ENCODE data around the gene SCARB1. TPM values are rescaled to one million over a fixed set of nuclear protein-coding genes. Genes with fewer than 3 reads are reported as not detected.

SCARB1 gene
- total RNA-seq, 1 experiment from 2014 or later: 106 TPM

DNA sequence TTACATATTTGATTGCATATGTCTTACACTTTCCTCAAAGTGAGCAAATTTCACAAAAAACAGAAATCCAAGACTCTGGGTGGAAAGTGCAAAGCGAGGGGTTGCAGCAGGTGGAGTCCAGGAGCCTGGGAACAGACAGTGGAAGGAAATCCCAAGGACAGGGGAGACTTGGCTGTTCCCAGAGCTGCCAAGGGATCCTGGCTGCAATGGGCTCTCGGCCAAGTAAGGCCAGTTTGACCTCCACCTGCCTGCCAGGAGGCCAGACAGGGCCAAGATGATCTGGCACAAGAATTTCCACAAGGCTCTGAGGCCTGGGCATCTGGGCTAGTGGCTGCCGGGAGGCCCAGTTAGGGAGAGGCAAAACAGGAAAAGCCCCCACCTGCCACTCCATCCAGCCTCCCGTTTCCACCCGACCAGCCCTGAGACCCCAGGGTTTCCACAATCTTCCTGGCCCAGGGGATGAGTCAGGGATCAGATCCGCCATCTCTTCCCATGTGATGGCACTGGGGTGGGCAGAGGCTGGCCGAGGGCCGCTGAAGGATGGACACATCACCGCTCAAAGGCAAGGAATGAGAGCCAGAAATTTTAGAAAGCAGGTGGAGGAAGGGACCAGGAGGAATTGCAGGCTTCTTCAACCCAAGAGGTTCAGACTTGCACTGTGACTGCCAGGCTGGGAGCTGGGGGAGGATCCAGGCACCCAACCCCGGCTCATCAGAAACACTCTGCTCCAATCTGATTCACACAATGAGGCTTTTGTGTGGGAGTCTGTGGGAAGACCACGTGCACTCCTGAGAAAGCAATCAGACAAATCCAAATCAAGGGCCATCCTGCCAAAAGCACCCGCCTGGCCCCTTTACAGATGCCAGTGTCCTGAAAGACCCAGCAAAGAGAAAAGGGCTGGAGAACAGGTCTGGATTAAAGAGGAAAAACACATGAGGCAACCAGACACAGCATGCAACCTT is 16.3 kb downstream of the SCARB1 start:
- Mint-ChIP-seq H3K4me1 (ENCODE audit: low read depth, unreplicated experiment) (peaks cover 14% of the 10 kb centered on the region), H3K27ac (ENCODE audit: unreplicated experiment) (no peak overlapping the region), H3K4me3 (ENCODE audit: unreplicated experiment) (no peak overlapping the region), H3K36me3 (ENCODE audit: insufficient read depth, unreplicated experiment) (peaks cover 29% of the 10 kb centered on the region), H3K9me3 (ENCODE audit: unreplicated experiment) (no peaks in the 10 kb centered on the region), H3K27me3 (ENCODE audit: insufficient read depth, unreplicated experiment) (no peaks in the 10 kb centered on the region)
- BruUV-seq (replicated peaks): no TSS peak
- H3K36me3 ChIP-seq (ENCODE audit: control insufficient read depth, insufficient read depth, low read length): no peaks in the 10 kb centered on the region; the same call in none of the 2 replicates
- no peaks in the 10 kb centered on the region for H3K27me3 ChIP-seq (replicated peaks; ENCODE audit: control insufficient read depth, insufficient read depth, low read length)
- CTCF ChIA-PET: no interaction called here
- TF ChIP-seq, protein P1, sequence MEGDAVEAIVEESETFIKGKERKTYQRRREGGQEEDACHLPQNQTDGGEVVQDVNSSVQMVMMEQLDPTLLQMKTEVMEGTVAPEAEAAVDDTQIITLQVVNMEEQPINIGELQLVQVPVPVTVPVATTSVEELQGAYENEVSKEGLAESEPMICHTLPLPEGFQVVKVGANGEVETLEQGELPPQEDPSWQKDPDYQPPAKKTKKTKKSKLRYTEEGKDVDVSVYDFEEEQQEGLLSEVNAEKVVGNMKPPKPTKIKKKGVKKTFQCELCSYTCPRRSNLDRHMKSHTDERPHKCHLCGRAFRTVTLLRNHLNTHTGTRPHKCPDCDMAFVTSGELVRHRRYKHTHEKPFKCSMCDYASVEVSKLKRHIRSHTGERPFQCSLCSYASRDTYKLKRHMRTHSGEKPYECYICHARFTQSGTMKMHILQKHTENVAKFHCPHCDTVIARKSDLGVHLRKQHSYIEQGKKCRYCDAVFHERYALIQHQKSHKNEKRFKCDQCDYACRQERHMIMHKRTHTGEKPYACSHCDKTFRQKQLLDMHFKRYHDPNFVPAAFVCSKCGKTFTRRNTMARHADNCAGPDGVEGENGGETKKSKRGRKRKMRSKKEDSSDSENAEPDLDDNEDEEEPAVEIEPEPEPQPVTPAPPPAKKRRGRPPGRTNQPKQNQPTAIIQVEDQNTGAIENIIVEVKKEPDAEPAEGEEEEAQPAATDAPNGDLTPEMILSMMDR (IDR thresholded peaks at IDR 0.05; ENCODE audit: insufficient read depth in 1 of 2, low read depth in 1 of 2, low read length in 1 of 2, severe bottlenecking in 1 of 2, unreplicated experiment in 1 of 2): no peak
- intact Hi-C loops (cut with micrococcal nuclease; ENCODE audit: unreplicated experiment): no loop called here
- H3K9me3 ChIP-seq: no peaks in the 10 kb centered on the region
- POLR2A ChIA-PET: no interaction called here
- no peak for DNase-seq
- H3K4me1 ChIP-seq: peaks cover 17% of the 10 kb centered on the region
- no peak overlapping the region for H3K4me3 ChIP-seq (ENCODE audit: low read depth, low read length)

DNA sequence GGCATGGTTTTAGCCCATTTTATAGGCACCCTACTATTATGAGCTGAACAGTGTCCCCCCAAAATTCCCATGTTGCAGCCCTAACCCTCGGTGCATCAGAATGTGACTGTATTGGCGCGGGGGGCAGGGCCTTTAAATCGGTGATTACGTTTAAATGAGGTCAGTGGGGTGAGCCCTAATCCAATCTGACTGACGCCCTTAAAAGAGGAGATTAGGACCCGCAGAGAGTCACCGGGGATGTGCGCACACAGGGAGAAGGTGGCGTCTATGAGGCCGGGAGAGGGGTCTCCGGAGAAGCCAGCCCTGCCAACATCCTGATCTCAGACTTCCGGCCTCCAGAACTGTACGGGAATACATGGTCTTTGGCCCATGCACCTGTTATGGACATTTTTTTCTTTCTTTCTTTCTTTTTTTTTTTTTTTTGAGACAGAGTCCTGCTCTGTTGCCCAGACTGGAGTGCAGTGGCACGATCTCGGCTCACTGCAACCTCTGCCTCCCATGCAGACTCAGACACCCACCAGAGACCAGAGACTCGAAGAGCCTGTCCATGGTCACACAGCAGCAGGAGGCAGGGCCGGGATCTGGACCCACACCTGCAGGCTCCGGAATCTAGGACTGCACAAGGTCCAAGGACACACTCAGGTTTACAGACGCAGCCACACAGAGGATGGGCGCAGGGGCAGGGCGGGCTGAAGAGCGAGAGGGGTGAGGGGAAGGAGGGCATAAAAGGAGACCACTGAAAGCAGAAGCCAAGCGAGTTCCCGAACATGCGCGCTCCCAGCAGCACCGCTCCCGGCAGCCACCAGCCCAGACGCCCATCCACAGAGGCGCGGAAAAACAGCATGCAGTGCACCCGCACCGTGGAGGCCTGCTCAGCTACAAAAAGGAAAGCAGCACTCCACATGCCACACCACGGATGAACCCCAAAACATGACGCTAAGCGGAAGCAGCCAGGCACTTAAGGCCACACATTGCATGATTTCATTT is 19.0 kb downstream of the SCARB1 start:
- Mint-ChIP-seq H3K27me3 (ENCODE audit: insufficient read depth, unreplicated experiment) (no peaks in the 10 kb centered on the region), H3K27ac (ENCODE audit: unreplicated experiment) (peak overlapping the region; percentile 29), H3K36me3 (ENCODE audit: insufficient read depth, unreplicated experiment) (peaks cover 39% of the 10 kb centered on the region), H3K4me1 (ENCODE audit: low read depth, unreplicated experiment) (peaks cover 7% of the 10 kb centered on the region), H3K4me3 (ENCODE audit: unreplicated experiment) (no peak overlapping the region), H3K9me3 (ENCODE audit: unreplicated experiment) (no peaks in the 10 kb centered on the region)
- no TSS peak for BruUV-seq (replicated peaks)
- no peak for DNase-seq
- Histone ChIP-seq H3K36me3 (ENCODE audit: control insufficient read depth, insufficient read depth, low read length) (no peaks in the 10 kb centered on the region; the same call in none of the 2 replicates), H3K4me3 (ENCODE audit: low read depth, low read length) (no peak overlapping the region), H3K9me3 (no peaks in the 10 kb centered on the region), H3K27me3 (replicated peaks; ENCODE audit: control insufficient read depth, insufficient read depth, low read length) (no peaks in the 10 kb centered on the region), H3K4me1 (no peaks in the 10 kb centered on the region; the same call in 1 of the 2 replicates)
- ChIA-PET CTCF (no interaction called here), POLR2A (no interaction called here)
- TF ChIP-seq, protein P1 (IDR thresholded peaks at IDR 0.05; ENCODE audit: insufficient read depth in 1 of 2, low read depth in 1 of 2, low read length in 1 of 2, severe bottlenecking in 1 of 2, unreplicated experiment in 1 of 2): no peak
- intact Hi-C loops (cut with micrococcal nuclease; ENCODE audit: unreplicated experiment): no loop called here
